CD4-positive, CD25-positive, alpha-beta regulatory T cell (primary cell): Measurements from ENCODE around the gene SLCO3A1. TPM values are rescaled to one million over a fixed set of nuclear protein-coding genes. Genes with fewer than 3 reads are reported as not detected.

Experiments used
- ATAC-seq, 2 donors: fragments of 150-1000 bp; cut with Tn5 transposase; one replicate each; pipeline ENCODE4 v1.10.0; 2021; ENCODE audit warnings: low read depth in 2 of 2, moderate number of reproducible peaks in 2 of 2, moderate library complexity in 1 of 2
- DNase-seq, 3 donors: peaks; one replicate each; pipeline versions ENCODE4 v3.0.0 to v3.0.0-alpha.2; 2012 to 2022; ENCODE audit warnings: mixed read lengths in 1 of 3
- H3K27ac ChIP-seq: one replicate; pipeline ENCODE4 v1.7.0; 2013; ENCODE audit warnings: mild to moderate bottlenecking, low read length; ENCODE audit not compliant: insufficient read depth, poor library complexity, severe bottlenecking
- H3K27me3 ChIP-seq: one replicate; pipeline ENCODE4 v1.7.0; 2013; ENCODE audit warnings: low read length; ENCODE audit not compliant: control insufficient read depth, insufficient read depth
- H3K36me3 ChIP-seq: one replicate; pipeline ENCODE4 v1.7.0; 2013; ENCODE audit warnings: mild to moderate bottlenecking, low read length, moderate library complexity; ENCODE audit not compliant: control insufficient read depth, insufficient read depth
- H3K4me1 ChIP-seq: 2 replicates; pipeline ENCODE4 v1.7.0; 2013; ENCODE audit warnings: mild to moderate bottlenecking, low read length; ENCODE audit not compliant: insufficient read depth, control insufficient read depth, poor library complexity, severe bottlenecking
- H3K4me3 ChIP-seq: one replicate; pipeline ENCODE4 v1.7.0; 2013; ENCODE audit warnings: low read depth, mild to moderate bottlenecking, low read length, moderate library complexity
- H3K9me3 ChIP-seq, 2 experiments: 1 replicate in 1 of 2; 2 replicates in 1 of 2; pipeline ENCODE4 v1.7.0; 2013; ENCODE audit warnings: low read length in 2 of 2, mild to moderate bottlenecking in 1 of 2, moderate library complexity in 1 of 2; ENCODE audit not compliant: control insufficient read depth in 2 of 2
- H3K27ac Mint-ChIP-seq, 3 donors: one replicate each; pipeline ENCODE4 v1.8.0; 2020 to 2022; ENCODE audit warnings: mild to moderate bottlenecking in 3 of 3, mixed read lengths in 3 of 3, moderate library complexity in 2 of 3
- H3K27me3 Mint-ChIP-seq: one replicate; pipeline ENCODE4 v1.8.0; 2022; ENCODE audit warnings: mild to moderate bottlenecking, mixed read lengths
- H3K36me3 Mint-ChIP-seq: one replicate; pipeline ENCODE4 v1.8.0; 2020; ENCODE audit warnings: mixed read lengths
- H3K4me1 Mint-ChIP-seq, 4 donors: one replicate each; pipeline ENCODE4 v1.8.0; 2020 to 2022; ENCODE audit warnings: mixed read lengths in 4 of 4, mild to moderate bottlenecking in 1 of 4
- H3K4me3 Mint-ChIP-seq, 4 donors: one replicate each; pipeline ENCODE4 v1.8.0; 2020 to 2022; ENCODE audit warnings: mild to moderate bottlenecking in 4 of 4, mixed read lengths in 4 of 4, moderate library complexity in 3 of 4
- H3K9me3 Mint-ChIP-seq, 7 donors: one replicate each; pipeline ENCODE4 v1.8.0; 2020 to 2022; ENCODE audit warnings: mixed read lengths in 7 of 7, mild to moderate bottlenecking in 3 of 7, moderate library complexity in 2 of 7
- polyA plus RNA-seq, 4 donors: library from polyadenylated mRNA; unstranded; fragments of 300-500 nt; fragmentation: Illumina TruSeq; gene quantifications; one replicate each; pipeline ENCODE4 v1.2.3, GENCODE V29; 2021
- total RNA-seq: library from RNA; stranded (reverse); gene quantifications from one replicate; pipeline ENCODE4 v1.2.3, GENCODE V29; 2022

Gene SLCO3A1
- total and polyA plus RNA-seq, 5 donors from 2014 or later: 20.1 to 63.7 (median 38.1) TPM

DNA sequence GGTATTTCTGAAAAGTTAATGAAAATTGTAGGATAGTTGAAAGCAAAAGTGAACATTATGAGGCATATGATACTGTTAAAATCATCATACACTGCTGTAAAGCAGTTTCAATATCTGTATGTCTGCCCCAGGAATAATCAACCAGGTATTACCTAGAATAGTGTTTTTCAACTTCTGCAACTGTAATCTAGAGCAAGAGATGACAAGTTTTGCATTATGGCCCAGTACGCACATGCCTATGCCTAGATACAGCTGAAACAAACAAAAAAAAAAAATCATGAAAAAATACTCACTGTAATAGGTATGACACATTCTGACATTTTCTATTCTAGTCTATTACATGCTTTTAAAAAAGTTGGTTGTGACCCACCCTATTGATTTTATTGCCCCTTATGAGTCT, 299.5 kb downstream of the SLCO3A1 start:
- H3K4me3 ChIP-seq: no peak overlapping the region
- H3K9me3 ChIP-seq: no peaks in the 10 kb centered on the region
- H3K9me3 Mint-ChIP-seq: no peaks in the 10 kb centered on the region
- no peak overlapping the region for H3K27ac Mint-ChIP-seq
- no peak overlapping the region for H3K4me3 Mint-ChIP-seq
- no peaks in the 10 kb centered on the region for H3K27me3 ChIP-seq
- no peak overlapping the region for H3K27ac ChIP-seq
- H3K4me1 ChIP-seq: no peaks in the 10 kb centered on the region
- ATAC-seq: no peak
- no peak for DNase-seq
- peaks cover 77% of the 10 kb centered on the region for H3K36me3 Mint-ChIP-seq
- peaks cover 0 to 4% (median 2%) of the 10 kb centered on the region in 4 donors for H3K4me1 Mint-ChIP-seq
- H3K27me3 Mint-ChIP-seq: no peaks in the 10 kb centered on the region
- peaks cover 54% of the 10 kb centered on the region for H3K36me3 ChIP-seq

DNA sequence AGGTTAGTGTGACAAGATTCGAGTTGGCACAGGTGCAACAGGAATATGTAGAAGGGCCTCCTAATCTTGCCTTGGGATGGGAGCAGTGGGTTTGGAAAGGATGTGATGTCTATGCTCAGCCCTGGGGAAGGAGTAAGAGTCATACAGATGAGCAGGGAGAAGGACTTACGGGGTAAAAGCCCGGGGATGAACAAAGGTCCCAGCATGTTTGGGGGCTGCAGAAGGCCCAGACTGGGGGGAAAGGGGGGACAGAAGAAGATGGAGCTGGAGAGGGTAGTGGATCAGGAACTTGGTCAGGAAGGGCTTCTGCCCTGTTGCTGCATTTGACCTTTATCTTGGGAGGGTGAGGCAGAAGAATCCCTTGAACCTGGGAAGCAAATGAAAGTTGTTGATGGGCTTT, 300.1 kb downstream of the SLCO3A1 start:
- ATAC-seq: no peak
- Mint-ChIP-seq H3K27me3 (no peaks in the 10 kb centered on the region), H3K9me3 (no peaks in the 10 kb centered on the region), H3K4me1 (peaks cover 0 to 10% (median 4%) of the 10 kb centered on the region in 4 donors), H3K36me3 (peaks cover 81% of the 10 kb centered on the region), H3K27ac (no peak overlapping the region), H3K4me3 (no peak overlapping the region)
- Histone ChIP-seq H3K9me3 (no peaks in the 10 kb centered on the region), H3K4me3 (no peak overlapping the region), H3K36me3 (peaks cover 53% of the 10 kb centered on the region), H3K27ac (no peak overlapping the region), H3K27me3 (no peaks in the 10 kb centered on the region), H3K4me1 (no peaks in the 10 kb centered on the region)
- no peak for DNase-seq

DNA sequence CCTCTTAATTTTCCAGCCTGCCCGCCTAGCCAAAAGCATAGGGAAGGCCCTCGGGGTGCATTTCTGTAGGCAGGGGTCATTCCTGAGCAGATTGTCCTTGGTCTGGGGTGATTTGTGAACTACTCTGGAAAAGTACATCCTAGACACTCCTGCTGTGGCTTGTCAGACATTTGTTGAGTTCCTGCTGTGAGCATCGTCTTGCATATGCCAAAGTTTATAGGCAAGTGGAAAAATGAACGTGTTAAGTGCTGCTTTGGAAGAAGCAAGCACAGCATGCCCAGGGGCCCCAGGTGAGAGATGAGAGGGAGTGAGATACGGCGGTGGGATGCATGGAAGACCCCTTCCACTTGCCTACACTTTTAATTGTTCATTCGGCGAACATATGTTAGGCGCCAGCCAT, 302.4 kb downstream of the SLCO3A1 start:
- peaks cover 0 to 12% (median 4%) of the 10 kb centered on the region in 4 donors for H3K4me1 Mint-ChIP-seq
- H3K9me3 Mint-ChIP-seq: no peaks in the 10 kb centered on the region
- Histone ChIP-seq H3K9me3 (no peaks in the 10 kb centered on the region), H3K27ac (no peak overlapping the region), H3K4me1 (no peaks in the 10 kb centered on the region), H3K4me3 (no peak overlapping the region), H3K36me3 (peaks cover 39% of the 10 kb centered on the region), H3K27me3 (no peaks in the 10 kb centered on the region)
- H3K36me3 Mint-ChIP-seq: peaks cover 65% of the 10 kb centered on the region
- ATAC-seq (no peak), DNase-seq (no peak)
- H3K4me3 Mint-ChIP-seq: no peak overlapping the region
- H3K27ac Mint-ChIP-seq: no peak overlapping the region
- H3K27me3 Mint-ChIP-seq: no peaks in the 10 kb centered on the region

DNA sequence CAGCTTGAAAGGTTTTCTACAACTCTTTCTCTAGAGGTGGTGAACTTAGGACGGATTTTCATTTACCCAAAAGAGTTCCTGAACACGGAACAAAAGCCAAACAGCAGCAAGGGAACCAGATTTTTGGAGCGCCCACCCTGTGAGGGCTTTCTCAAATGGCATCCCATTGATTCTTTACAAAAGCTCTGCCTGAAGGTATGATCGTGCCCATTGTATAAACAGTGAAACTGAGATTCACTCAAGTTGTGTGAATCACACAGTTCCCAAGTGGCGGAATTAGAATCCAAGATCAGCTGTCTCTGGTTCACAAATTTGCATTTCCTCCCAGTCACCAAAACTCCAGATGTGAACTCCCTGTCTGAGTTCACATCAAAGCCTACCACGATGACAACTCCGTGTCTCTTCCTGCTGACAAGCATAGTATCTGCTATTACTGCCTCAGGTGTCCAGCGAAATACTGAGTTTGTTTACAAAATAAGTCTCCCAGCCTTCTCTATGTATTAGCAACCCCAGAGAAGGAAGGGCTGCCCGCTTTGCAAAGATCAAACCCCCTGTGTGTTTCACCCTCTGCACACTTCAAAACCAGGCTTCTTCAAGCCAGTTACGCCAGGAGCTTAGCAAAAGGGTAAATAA, 304.3 kb downstream of the SLCO3A1 start:
- ATAC-seq: no peak
- Mint-ChIP-seq H3K4me1 (peaks cover 0 to 12% (median 4%) of the 10 kb centered on the region in 4 donors), H3K27ac (peak overlapping the region in 2 of 3 donors; percentile 23 to 45), H3K27me3 (no peaks in the 10 kb centered on the region), H3K36me3 (peaks cover 56% of the 10 kb centered on the region), H3K9me3 (no peaks in the 10 kb centered on the region), H3K4me3 (no peak overlapping the region)
- no peak for DNase-seq
- no peak overlapping the region for H3K4me3 ChIP-seq
- no peak overlapping the region for H3K27ac ChIP-seq
- no peaks in the 10 kb centered on the region for H3K4me1 ChIP-seq
- H3K27me3 ChIP-seq: no peaks in the 10 kb centered on the region
- H3K36me3 ChIP-seq: peaks cover 28% of the 10 kb centered on the region
- H3K9me3 ChIP-seq: no peaks in the 10 kb centered on the region

DNA sequence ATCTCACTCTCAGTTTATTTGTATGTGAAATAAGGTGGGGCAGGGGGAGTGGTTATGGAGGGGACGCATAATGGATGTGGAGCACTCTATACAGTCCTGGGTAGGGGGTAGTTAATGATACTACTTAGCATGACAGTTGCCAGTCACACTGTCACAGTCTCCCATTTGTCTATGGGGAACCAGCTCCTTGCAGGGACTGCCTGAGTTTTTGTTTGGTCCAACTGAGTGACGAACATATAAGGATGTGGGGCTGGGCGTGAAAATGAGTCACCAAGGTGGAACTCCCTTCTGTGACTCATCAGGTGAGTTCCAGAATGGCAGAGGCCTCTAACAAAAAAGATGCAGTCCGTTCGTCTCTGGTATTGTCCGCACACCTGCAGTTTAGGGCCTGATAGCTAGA, 304.9 kb downstream of the SLCO3A1 start:
- H3K4me3 ChIP-seq: no peak overlapping the region
- H3K27ac Mint-ChIP-seq: peak overlapping the region in 1 of 3 donors; percentile 45
- no peak overlapping the region for H3K4me3 Mint-ChIP-seq
- peaks cover 0 to 12% (median 4%) of the 10 kb centered on the region in 4 donors for H3K4me1 Mint-ChIP-seq
- H3K27me3 Mint-ChIP-seq: no peaks in the 10 kb centered on the region
- H3K9me3 ChIP-seq: no peaks in the 10 kb centered on the region
- no peaks in the 10 kb centered on the region for H3K9me3 Mint-ChIP-seq
- no peaks in the 10 kb centered on the region for H3K4me1 ChIP-seq
- H3K27me3 ChIP-seq: no peaks in the 10 kb centered on the region
- DNase-seq (peak in 1 of 3 donors; percentile 34), ATAC-seq (peak; percentile 70 to 78)
- no peak overlapping the region for H3K27ac ChIP-seq
- H3K36me3 Mint-ChIP-seq: peaks cover 54% of the 10 kb centered on the region
- H3K36me3 ChIP-seq: peaks cover 27% of the 10 kb centered on the region

DNA sequence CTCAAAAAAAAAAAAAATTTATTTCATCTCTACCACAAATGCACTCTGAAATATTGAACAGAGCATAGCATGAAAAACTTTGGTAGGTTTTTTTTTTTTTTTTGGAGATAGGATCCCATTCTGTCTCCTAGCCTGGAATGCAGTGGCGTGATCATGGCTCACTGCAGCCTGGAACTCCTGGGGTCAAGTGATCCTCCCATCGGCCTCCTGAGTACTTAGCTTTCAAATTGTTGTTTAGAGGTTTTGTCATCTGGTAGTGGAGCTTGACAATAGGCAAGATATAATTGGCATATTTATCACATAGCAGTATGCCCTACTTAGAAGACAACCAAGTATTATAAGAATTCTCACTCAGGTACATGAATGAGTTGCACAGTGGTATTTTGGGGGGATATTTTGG, 306.0 kb downstream of the SLCO3A1 start:
- Mint-ChIP-seq H3K9me3 (no peaks in the 10 kb centered on the region), H3K4me3 (no peak overlapping the region), H3K27me3 (no peaks in the 10 kb centered on the region), H3K36me3 (peaks cover 52% of the 10 kb centered on the region), H3K4me1 (peaks cover 0 to 12% (median 4%) of the 10 kb centered on the region in 4 donors), H3K27ac (no peak overlapping the region)
- DNase-seq (no peak), ATAC-seq (no peak)
- Histone ChIP-seq H3K36me3 (peaks cover 31% of the 10 kb centered on the region), H3K27ac (no peak overlapping the region), H3K4me3 (no peak overlapping the region), H3K9me3 (no peaks in the 10 kb centered on the region), H3K27me3 (no peaks in the 10 kb centered on the region), H3K4me1 (no peaks in the 10 kb centered on the region)

DNA sequence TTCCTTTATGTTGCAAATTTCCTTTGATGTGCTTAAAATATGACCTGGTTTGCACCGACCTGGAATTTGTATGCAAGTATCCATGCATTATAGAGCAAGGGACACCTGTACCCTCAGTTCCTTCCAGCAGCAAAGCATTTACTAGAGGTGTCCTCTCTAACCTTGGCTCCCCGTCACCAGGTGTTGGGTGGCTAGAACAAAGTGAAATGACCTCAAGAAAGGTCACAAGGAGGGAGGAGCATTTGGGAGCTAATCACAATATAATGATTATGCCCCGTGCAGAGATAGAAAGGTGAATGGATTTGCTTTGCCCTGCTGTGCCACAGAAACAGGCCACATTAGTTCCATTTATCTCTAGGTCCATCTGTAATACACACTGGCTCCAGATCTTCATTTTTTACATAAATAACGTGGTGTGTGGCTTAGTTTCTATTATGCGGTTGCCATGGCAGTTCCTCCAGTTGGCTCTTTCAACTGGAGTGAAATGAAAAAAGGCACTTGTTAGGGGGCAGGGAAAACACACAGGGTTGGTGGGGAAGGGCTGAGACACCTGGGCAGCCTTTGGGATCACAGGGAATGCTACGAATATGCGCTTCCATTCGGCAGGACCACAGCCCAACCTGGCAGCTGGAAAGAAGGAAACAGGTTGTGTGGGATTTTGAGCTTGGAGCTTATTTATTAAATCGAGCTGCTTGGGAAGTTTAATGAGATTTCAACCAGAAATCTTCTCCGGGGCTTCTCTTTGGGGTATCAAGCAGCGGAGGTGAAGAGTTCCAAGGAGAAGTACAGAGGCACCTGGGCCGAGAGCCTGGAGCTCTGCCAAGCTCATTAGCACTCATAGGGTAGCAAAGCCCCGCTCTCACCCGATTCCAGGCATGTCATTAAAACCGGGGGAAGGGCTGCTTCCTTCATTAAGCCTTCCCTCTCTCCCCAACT, 306.7 kb downstream of the SLCO3A1 start:
- H3K27me3 Mint-ChIP-seq: no peaks in the 10 kb centered on the region
- DNase-seq (no peak), ATAC-seq (no peak)
- Histone ChIP-seq H3K4me1 (no peaks in the 10 kb centered on the region), H3K9me3 (no peaks in the 10 kb centered on the region), H3K27me3 (no peaks in the 10 kb centered on the region), H3K4me3 (no peak overlapping the region), H3K27ac (no peak overlapping the region), H3K36me3 (peaks cover 36% of the 10 kb centered on the region)
- H3K27ac Mint-ChIP-seq: peak overlapping the region in 1 of 3 donors; percentile 67
- peaks cover 0 to 12% (median 4%) of the 10 kb centered on the region in 4 donors for H3K4me1 Mint-ChIP-seq
- no peaks in the 10 kb centered on the region for H3K9me3 Mint-ChIP-seq
- H3K36me3 Mint-ChIP-seq: peaks cover 46% of the 10 kb centered on the region
- no peak overlapping the region for H3K4me3 Mint-ChIP-seq
